Measurements from ENCODE around the gene NAXE. TPM values are rescaled to one million over a fixed set of nuclear protein-coding genes. Genes with fewer than 3 reads are reported as not detected.

The NAXE gene
- polyA plus RNA-seq, 3 donors: 46.5 to 65.9 (median 52.1) TPM

DNA sequence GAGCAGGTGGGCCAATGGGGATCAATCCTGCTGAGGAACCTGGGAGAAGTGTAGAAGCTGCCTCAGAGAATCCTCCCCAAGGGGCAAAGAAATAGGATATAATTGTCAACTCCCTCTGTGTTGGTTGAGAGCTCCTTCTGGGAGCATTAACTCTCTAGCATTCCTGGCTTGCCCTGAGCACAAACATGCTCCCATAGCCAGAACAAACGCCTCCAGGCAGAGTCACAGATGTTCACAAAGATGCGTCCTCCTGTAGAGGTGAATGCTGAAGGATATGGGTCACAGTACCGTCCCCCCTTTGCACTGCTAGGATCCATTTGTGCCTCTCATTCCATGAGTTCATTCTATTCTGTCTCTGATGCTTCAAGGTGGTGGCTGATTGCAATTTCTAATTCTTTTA lies 40.8 kb downstream of the NAXE start:
- 63 to 78% (median 78%) methylated on average over 3 of the region's 3 CpGs for WGBS, 3 donors
- no peak overlapping the region for H3K27ac ChIP-seq (ENCODE audit: low read depth, low read length)

DNA sequence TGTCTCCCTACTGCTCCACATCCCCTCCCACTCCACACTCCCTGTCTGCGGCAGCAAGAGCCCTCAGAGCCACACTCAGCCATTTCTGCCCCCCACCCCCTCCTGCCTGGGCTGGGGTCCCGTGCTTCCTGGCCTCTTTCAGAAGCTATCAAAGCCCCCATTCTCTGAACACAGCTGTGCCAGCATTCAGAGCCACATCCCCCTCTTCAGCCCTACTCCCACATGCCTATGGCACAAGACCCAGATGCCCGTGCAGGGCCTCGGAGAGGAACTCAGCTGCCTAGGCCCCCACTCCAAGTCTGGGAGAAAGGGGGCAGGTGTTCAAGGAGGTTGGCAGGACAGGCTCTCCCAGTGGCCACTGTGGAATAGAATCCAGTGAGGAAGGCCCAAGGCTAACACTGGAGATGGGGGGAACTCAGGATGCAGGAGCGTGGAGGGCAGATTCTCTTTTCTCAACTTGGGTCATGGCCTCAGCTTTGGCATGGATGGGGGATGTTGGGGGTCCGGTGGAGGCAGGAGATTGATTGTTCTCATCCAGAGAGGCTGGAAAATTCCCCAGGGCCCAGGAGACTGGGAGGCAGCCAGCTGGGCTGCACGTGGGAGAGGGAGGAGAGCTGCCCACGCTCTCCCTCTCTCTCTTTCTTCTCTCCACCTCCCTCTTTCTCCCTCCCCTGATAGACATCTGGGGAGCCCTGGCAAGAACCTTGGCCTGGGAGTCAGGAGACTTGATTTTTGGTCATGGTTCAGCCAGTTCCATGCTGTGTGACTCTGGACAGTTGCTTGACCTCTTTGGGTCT lies 46.8 kb downstream of the NAXE start:
- 51 to 58% (median 52%) methylated on average over 8 of the region's 8 CpGs for WGBS, 3 donors
- no peak overlapping the region for H3K27ac ChIP-seq (ENCODE audit: low read depth, low read length)

DNA sequence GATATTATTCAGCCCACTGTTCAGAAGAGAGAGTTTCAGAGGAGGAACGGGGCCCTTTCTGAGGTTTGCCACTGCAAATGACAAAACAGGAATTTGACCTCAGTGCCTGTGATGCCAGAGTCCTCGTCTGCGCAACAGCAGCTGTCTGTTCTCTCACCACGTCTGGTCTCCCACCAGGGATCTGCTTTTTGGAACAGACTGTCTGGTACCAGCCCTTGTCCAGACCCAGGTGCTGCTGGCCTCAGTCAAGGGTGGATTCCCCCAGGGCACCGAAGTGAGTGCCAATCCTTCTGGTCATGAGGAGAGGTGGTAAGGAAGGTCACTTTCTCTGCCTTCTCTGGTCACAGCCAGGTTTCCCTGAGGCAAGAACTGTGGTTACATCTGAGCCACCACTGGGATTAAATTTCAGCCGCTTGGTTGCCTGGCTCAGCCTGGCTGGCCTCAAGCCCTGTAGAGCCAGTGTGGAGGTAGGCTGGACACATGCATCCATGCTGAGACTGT lies 48.1 kb downstream of the NAXE start:
- no peak overlapping the region for H3K27ac ChIP-seq (ENCODE audit: low read depth, low read length)
- WGBS, 3 donors: 43 to 54% (median 52%) methylated on average over 6 of the region's 6 CpGs

DNA sequence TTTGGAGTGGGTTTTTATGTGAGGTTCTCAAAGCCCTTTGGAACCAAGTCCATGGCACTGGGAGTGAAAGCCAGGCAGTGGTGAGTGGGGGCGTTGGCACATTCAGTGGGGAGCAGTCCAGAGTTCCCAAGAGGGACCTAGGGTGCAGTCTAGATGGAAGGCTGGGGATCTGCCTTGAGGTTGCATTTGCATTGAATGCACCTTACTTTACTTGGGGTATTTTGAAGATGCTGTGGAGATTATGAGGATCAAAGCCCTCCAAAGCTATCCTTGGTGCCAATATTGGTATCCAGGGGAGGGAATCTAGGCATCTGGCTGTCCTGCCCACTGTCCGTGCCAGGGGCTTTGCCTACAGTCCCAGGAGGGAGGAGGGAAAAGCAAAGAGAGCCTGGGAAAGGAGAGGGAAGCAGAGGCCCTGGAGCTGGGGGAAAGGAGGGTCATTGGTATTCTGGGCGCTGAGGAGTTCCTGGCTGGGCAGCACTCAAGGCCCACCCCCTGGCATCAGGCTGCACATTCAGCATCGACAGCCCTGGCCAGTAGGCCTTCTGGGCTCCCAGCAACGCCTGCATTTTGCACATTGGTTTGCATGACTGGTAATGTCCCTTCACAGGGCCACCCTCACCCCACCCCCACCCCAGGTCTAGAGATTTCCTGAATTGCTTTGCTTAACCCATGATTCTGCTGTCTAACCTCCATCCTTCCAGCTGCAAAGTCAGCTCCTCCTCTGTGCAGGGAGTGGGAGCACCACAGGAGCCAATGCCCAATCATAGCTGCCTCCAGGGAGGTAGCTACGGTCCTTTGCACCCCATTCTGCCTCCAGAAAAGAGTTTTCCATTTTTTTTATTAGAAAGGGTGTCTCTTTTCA lies 49.5 kb downstream of the NAXE start:
- 34 to 47% (median 40%) methylated on average over 6 of the region's 6 CpGs for WGBS, 3 donors
- H3K27ac ChIP-seq (ENCODE audit: low read depth, low read length): no peak overlapping the region

- no peak within 1 kb of the TSS for H3K27ac ChIP-seq (ENCODE audit: low read depth, low read length)
- WGBS, 3 donors: 0 to 1% (median 1%) methylated on average over 37 to 46 of the region's 46 CpGs
These were observed 50.2 kb downstream of the NAXE start, which contains the start of gene BCAN for GRCh38 chr1:156641761-156642264. BCAN (plus strand) TSS chr1:156642117; CDS start chr1:156646055, 3,938 bp downstream.

GRCh38 chr1:156642265-156643048 lies 50.9 kb downstream of the NAXE start:
- no peak overlapping the region for H3K27ac ChIP-seq (ENCODE audit: low read depth, low read length)
- 10 to 19% (median 18%) methylated on average over 40 of the region's 40 CpGs for WGBS, 3 donors

DNA sequence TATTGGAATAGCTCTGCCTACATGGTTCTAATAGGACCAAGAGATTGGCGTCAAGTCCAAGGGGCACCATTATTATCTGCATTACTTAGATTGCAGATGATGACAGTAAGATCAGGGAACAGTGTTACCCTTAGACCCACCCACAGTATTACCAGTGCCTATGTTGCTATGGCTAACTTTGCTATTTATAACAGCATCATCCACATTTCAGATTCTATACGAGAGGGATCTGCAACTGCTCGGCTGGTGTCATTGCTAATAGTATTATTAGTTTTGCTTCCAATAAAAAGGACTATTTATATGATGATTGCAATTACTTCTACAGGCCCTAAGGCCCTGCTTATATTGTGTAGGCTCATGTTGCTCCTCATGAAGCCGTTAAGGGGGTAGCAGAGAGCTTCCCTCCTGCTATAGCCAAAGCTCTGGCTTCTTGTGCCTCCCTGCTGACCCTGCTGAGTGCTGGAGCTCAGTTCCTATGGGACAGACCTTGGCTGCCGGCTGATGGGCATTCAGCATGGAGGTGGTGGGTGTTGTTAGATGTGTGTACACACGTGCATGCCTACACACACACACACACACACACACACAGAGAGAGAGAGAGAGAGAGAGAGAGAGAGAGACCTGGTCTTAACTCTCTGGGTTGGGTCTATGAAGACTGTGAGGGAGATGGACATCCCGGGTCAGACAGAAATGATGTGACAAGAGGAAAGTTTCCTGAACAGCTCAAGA lies 51.6 kb downstream of the NAXE start:
- WGBS, 3 donors: 51 to 65% (median 60%) methylated on average over 7 of the region's 7 CpGs
- H3K27ac ChIP-seq (ENCODE audit: low read depth, low read length): no peak overlapping the region

DNA sequence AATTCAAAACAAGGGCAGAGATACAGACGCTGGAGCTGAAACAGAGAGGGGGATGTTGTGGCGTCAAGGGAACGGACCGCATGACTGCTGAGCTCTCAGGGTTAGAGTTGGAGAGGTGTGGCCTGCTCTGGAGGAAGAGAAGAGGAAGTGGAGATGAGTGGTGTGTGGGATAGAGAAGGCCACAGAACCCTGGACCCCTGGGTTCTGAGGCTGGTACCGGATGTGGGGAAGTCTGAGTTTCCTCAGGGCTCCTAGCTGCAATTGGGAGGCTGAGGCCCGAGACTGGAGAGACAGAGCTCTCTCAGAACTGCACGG lies 52.2 kb downstream of the NAXE start:
- WGBS, 3 donors: 53 to 66% (median 56%) methylated on average over 7 of the region's 7 CpGs
- H3K27ac ChIP-seq (ENCODE audit: low read depth, low read length): no peak overlapping the region

Other genes with a start within 250 kb of the NAXE start
- under 1 TPM in 1 of 3 donors, not detected in 2; 0.08 TPM for gene RHBG, start 222.6 kb upstream of the NAXE start, polyA plus RNA-seq
- 10 to 100 TPM; 13.4 to 28.7 (median 17.4) TPM for gene MEF2D, start 91.0 kb upstream of the NAXE start, polyA plus RNA-seq
- gene IQGAP3, start 19.2 kb upstream of the NAXE start, polyA plus RNA-seq: under 1 TPM; 0.03 to 0.22 (median 0.22) TPM
- under 1 TPM in 2 of 3 donors, not detected in 1; 0.10 to 0.17 TPM for gene TTC24, start 12.1 kb upstream of the NAXE start, polyA plus RNA-seq
- gene GPATCH4, start 9.7 kb downstream of the NAXE start, polyA plus RNA-seq: 10 to 100 TPM; 12.5 to 42.2 (median 29.1) TPM
- 1 to 10 TPM in 1 of 3 donors, under 1 TPM in 2; 0.24 to 1.6 (median 0.28) TPM for gene HAPLN2, start 27.6 kb downstream of the NAXE start, polyA plus RNA-seq
- gene BCAN, start 50.3 kb downstream of the NAXE start, polyA plus RNA-seq: under 1 TPM; 0.06 to 0.56 (median 0.07) TPM
- gene NES, start 85.6 kb downstream of the NAXE start, polyA plus RNA-seq: 10 to 100 TPM in 2 of 3 donors, 1 to 10 TPM in 1; 3.5 to 38.3 (median 32.1) TPM
- gene CRABP2, start 113.8 kb downstream of the NAXE start, polyA plus RNA-seq: 10 to 100 TPM in 1 of 3 donors, 1 to 10 TPM in 1, under 1 TPM in 1; 0.45 to 31.3 (median 3.2) TPM
- gene METTL25B, start 136.7 kb downstream of the NAXE start, polyA plus RNA-seq: 10 to 100 TPM; 22.7 to 25.4 (median 24.6) TPM
- 10 to 100 TPM in 2 of 3 donors, 1 to 10 TPM in 1; 9.3 to 17.1 (median 15.7) TPM for gene ISG20L2, start 137.0 kb downstream of the NAXE start, polyA plus RNA-seq
- 100 to 1,000 TPM; 104 to 178 (median 151) TPM for gene MRPL24, start 149.3 kb downstream of the NAXE start, polyA plus RNA-seq
- 100 to 1,000 TPM in 2 of 3 donors, 10 to 100 TPM in 1; 51.7 to 120 (median 116) TPM for gene HDGF, start 159.9 kb downstream of the NAXE start, polyA plus RNA-seq
- 10 to 100 TPM; 16.6 to 38.7 (median 35.8) TPM for gene PRCC, start 175.8 kb downstream of the NAXE start, polyA plus RNA-seq
- gene SH2D2A, start 225.1 kb downstream of the NAXE start, polyA plus RNA-seq: 1 to 10 TPM in 2 of 3 donors, under 1 TPM in 1; 0.75 to 6.1 (median 3.0) TPM